Renal pelvis (tissue), 4 donors: Measurements from ENCODE around the gene PTPN11. TPM values are rescaled to one million over a fixed set of nuclear protein-coding genes. Genes with fewer than 3 reads are reported as not detected.
"Not testable (repeated sequence)": the region's sequence is repeated elsewhere in the genome, so short reads cannot be mapped to it uniquely, and the experiment has no call there.

Source experiments
- DNase-seq: peaks from one replicate; pipeline ENCODE4 v3.0.0-alpha.2; 2013
- polyA plus RNA-seq, 3 donors: library from polyadenylated mRNA; unstranded; fragments of 120-200 nt; gene quantifications; one replicate each; pipeline ENCODE4 v1.2.1, GENCODE V29; 2013; ENCODE audit not compliant: insufficient read length in 3 of 3

PTPN11 gene
- polyA plus RNA-seq, 3 donors, result 72.1 to 81.8 (median 74.8) TPM

GRCh38 chr12:112440653-112441052 lies 21.9 kb downstream of the PTPN11 start:
- not testable (repeated sequence) for DNase-seq

- no peak for DNase-seq
Measured at GRCh38 chr12:112443916-112444315, 25.2 kb downstream of the PTPN11 start.

- no peak for DNase-seq
Measured at GRCh38 chr12:112446008-112446725, 27.4 kb downstream of the PTPN11 start.

- DNase-seq, result no peak
Measured at GRCh38 chr12:112447106-112447505, 28.4 kb downstream of the PTPN11 start.

- DNase-seq, result not testable (repeated sequence)
Measured at GRCh38 chr12:112448165-112448564, 29.4 kb downstream of the PTPN11 start.

GRCh38 chr12:112450725-112451124 lies 32.0 kb downstream of the PTPN11 start:
- no peak for DNase-seq

GRCh38 chr12:112456029-112456428 lies 37.3 kb downstream of the PTPN11 start:
- no peak for DNase-seq

- DNase-seq, result not testable (repeated sequence)
Measured at GRCh38 chr12:112457142-112457541, 38.4 kb downstream of the PTPN11 start.

- no peak for DNase-seq
Measured at GRCh38 chr12:112458330-112458729, 39.6 kb downstream of the PTPN11 start.

GRCh38 chr12:112458751-112459150 lies 40.0 kb downstream of the PTPN11 start:
- no peak for DNase-seq

- DNase-seq, result no peak
Measured at GRCh38 chr12:112463478-112463877, 44.7 kb downstream of the PTPN11 start.

- DNase-seq, result no peak
Measured at GRCh38 chr12:112464605-112465004, 45.9 kb downstream of the PTPN11 start.

- no peak for DNase-seq
Measured at GRCh38 chr12:112466011-112466422, 47.3 kb downstream of the PTPN11 start.

- no peak for DNase-seq
Measured at GRCh38 chr12:112466835-112467234, 48.1 kb downstream of the PTPN11 start.

GRCh38 chr12:112468046-112468445 lies 49.3 kb downstream of the PTPN11 start:
- DNase-seq, result no peak

GRCh38 chr12:112473056-112473455 lies 54.3 kb downstream of the PTPN11 start:
- DNase-seq, result no peak

GRCh38 chr12:112479413-112479812 lies 60.7 kb downstream of the PTPN11 start:
- no peak for DNase-seq

- no peak for DNase-seq
Measured at GRCh38 chr12:112480931-112481330, 62.2 kb downstream of the PTPN11 start.

- no peak for DNase-seq
Measured at GRCh38 chr12:112482733-112483132, 64.0 kb downstream of the PTPN11 start.

GRCh38 chr12:112486361-112486760 lies 67.6 kb downstream of the PTPN11 start:
- DNase-seq, result no peak

GRCh38 chr12:112488257-112488876 lies 69.6 kb downstream of the PTPN11 start:
- no peak for DNase-seq

GRCh38 chr12:112489456-112489855 lies 70.7 kb downstream of the PTPN11 start:
- no peak for DNase-seq

GRCh38 chr12:112496496-112496895 lies 77.7 kb downstream of the PTPN11 start:
- DNase-seq, result no peak

- DNase-seq, result no peak
Measured at GRCh38 chr12:112498580-112498979, 79.8 kb downstream of the PTPN11 start.
